DMS 273 (cell line): ENCODE data around the gene LGALS9.
"Not testable (repeated sequence)": the region's sequence is repeated elsewhere in the genome, so short reads cannot be mapped to it uniquely, and the experiment has no call there.

Experiments used
- DNase-seq: peaks from one replicate; lab custom pipeline; 2025; ENCODE audit not compliant: unreplicated experiment; lab: John Stamatoyannopoulos, UW

Gene LGALS9

GRCh38 chr17:27627514-27627913 lies 3.5 kb upstream of the LGALS9 start:
- DNase-seq, result no peak

GRCh38 chr17:27628376-27628775 lies 2.6 kb upstream of the LGALS9 start:
- DNase-seq, result no peak

- not testable (repeated sequence) for DNase-seq
These were observed 1.7 kb upstream of the LGALS9 start for GRCh38 chr17:27629260-27629659.

GRCh38 chr17:27631411-27631760 lies 398 bp downstream of the LGALS9 start:
- no peak for DNase-seq

GRCh38 chr17:27631897-27632725 lies 1.1 kb downstream of the LGALS9 start:
- no peak for DNase-seq

GRCh38 chr17:27632766-27633165 lies 1.8 kb downstream of the LGALS9 start:
- not testable (repeated sequence) for DNase-seq

GRCh38 chr17:27633312-27634025 lies 2.5 kb downstream of the LGALS9 start:
- DNase-seq, result no peak

GRCh38 chr17:27634026-27634335 lies 3.0 kb downstream of the LGALS9 start:
- no peak for DNase-seq

- no peak for DNase-seq
These were observed 3.8 kb downstream of the LGALS9 start for GRCh38 chr17:27634776-27635175.

- DNase-seq, result no peak
These were observed 4.4 kb downstream of the LGALS9 start for GRCh38 chr17:27635275-27635823.

- DNase-seq, result not testable (repeated sequence)
These were observed 5.1 kb downstream of the LGALS9 start for GRCh38 chr17:27636005-27636520.

- DNase-seq, result not testable (repeated sequence)
These were observed 6.8 kb downstream of the LGALS9 start for GRCh38 chr17:27637818-27638217.

- not testable (repeated sequence) for DNase-seq
These were observed 7.5 kb downstream of the LGALS9 start for GRCh38 chr17:27638415-27638914.

- no peak for DNase-seq
These were observed 9.8 kb downstream of the LGALS9 start for GRCh38 chr17:27640790-27641189.

GRCh38 chr17:27644586-27644985 lies 13.6 kb downstream of the LGALS9 start:
- DNase-seq, result no peak

GRCh38 chr17:27645621-27646020 lies 14.6 kb downstream of the LGALS9 start:
- not testable (repeated sequence) for DNase-seq

GRCh38 chr17:27646232-27646631 lies 15.2 kb downstream of the LGALS9 start:
- DNase-seq, result no peak

- no peak for DNase-seq
These were observed 16.8 kb downstream of the LGALS9 start for GRCh38 chr17:27647765-27648164.

GRCh38 chr17:27649111-27649571 lies 18.2 kb downstream of the LGALS9 start:
- not testable (repeated sequence) for DNase-seq

- DNase-seq, result no peak
These were observed 18.9 kb downstream of the LGALS9 start for GRCh38 chr17:27649929-27650328.

- no peak for DNase-seq
These were observed 19.8 kb downstream of the LGALS9 start for GRCh38 chr17:27650836-27651235.
